Suprapubic skin (tissue), 4 donors: ENCODE data around the gene IL24. TPM values are rescaled to one million over a fixed set of nuclear protein-coding genes. Genes with fewer than 3 reads are reported as not detected.

Source experiments
- DNase-seq, 2 donors: peaks; one replicate each; pipeline ENCODE4 v3.0.0-alpha.2; 2019; ENCODE audit warnings: low spot score in 2 of 2
- H3K27ac ChIP-seq: fragments of 200-600 bp; sonication (generic); one replicate; pipeline ENCODE4 v1.5.1; 2019
- H3K27me3 ChIP-seq: fragments of 200-600 bp; sonication (generic); one replicate; pipeline ENCODE4 v1.5.1; 2019
- H3K36me3 ChIP-seq: fragments of 200-600 bp; sonication (generic); one replicate; pipeline ENCODE4 v1.5.1; 2019
- H3K4me1 ChIP-seq: fragments of 200-600 bp; sonication (generic); one replicate; pipeline ENCODE4 v1.5.1; 2019
- H3K4me3 ChIP-seq: fragments of 200-600 bp; sonication (generic); one replicate; pipeline ENCODE4 v1.5.1; 2019; ENCODE audit warnings: mild to moderate bottlenecking
- H3K9me3 ChIP-seq: fragments of 200-600 bp; sonication (generic); one replicate; pipeline ENCODE4 v1.5.1; 2019
- CTCF ChIP-seq, 2 donors: fragments of 200-600 bp in 1 of 2; fragments of 450-650 bp in 1 of 2; sonication (generic) in 1 of 2; IDR thresholded peaks; one replicate each; pipeline ENCODE4 v1.5.1; 2016 to 2019; ENCODE audit warnings: antibody characterized with exemption in 2 of 2, mild to moderate bottlenecking in 1 of 2, moderate library complexity in 1 of 2
- EP300 ChIP-seq: sonication (generic); formaldehyde crosslinking; IDR thresholded peaks from one replicate; pipeline ENCODE4 v1.6.1; 2017; ENCODE audit warnings: antibody characterized with exemption
- POLR2A ChIP-seq, 2 donors: fragments of 450-650 bp; IDR thresholded peaks; one replicate each; pipeline ENCODE4 v1.6.1; 2017; ENCODE audit warnings: antibody characterized with exemption in 2 of 2, mild to moderate bottlenecking in 2 of 2, moderate library complexity in 2 of 2
- POLR2AphosphoS5 ChIP-seq, 3 donors: sonication (generic); formaldehyde crosslinking; IDR thresholded peaks; one replicate each; pipeline ENCODE4 v1.6.1; 2017; ENCODE audit warnings: antibody characterized with exemption in 3 of 3
- WGBS: methylation state at CpG from one replicate; pipeline ENCODE4 v1.1.5; 2018; 5-methylcytosine and 5-hydroxymethylcytosine counted together
- total RNA-seq, 4 donors: library from RNA; depleted of rRNA; stranded (reverse); fragments of >200 nt; gene quantifications; one replicate each; pipeline ENCODE4 v1.1.0, GENCODE V29; 2016

IL24 gene
- total RNA-seq, 4 donors from 2014 or later, result not detected

DNA sequence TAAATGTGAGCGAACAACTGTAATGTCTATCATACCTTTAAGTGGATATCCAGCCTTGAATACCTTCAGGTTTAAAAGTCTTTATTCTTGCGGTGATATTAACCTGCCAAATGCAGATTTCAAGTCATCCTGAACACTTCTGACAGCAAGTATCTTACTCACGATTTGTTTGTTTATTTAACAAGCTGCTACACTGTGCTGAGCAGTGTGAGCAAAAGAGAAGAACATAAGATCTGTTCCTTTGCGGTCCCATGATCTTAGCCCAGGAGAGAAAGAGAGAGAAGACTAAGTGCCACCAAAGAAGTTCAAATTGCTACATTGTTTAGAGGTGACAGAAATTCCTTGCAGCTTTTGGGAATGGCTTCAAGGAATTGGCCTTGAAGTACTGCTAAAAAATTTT is 9.5 kb upstream of the IL24 start:
- no peak overlapping the region for H3K27ac ChIP-seq
- WGBS, result 79% methylated on average over 4 of the region's 4 CpGs
- no peaks in the 10 kb centered on the region for H3K36me3 ChIP-seq
- TF ChIP-seq POLR2A (IDR thresholded peaks at IDR 0.05), result no peak
- H3K27me3 ChIP-seq, result peaks cover 2% of the 10 kb centered on the region
- no peaks in the 10 kb centered on the region for H3K9me3 ChIP-seq
- no peak overlapping the region for H3K4me3 ChIP-seq
- peaks cover 11% of the 10 kb centered on the region for H3K4me1 ChIP-seq
- DNase-seq, result no peak

GRCh38 chr1:206890125-206891060 is 6.8 kb upstream of the IL24 start:
- H3K27ac ChIP-seq, result no peak overlapping the region

DNA sequence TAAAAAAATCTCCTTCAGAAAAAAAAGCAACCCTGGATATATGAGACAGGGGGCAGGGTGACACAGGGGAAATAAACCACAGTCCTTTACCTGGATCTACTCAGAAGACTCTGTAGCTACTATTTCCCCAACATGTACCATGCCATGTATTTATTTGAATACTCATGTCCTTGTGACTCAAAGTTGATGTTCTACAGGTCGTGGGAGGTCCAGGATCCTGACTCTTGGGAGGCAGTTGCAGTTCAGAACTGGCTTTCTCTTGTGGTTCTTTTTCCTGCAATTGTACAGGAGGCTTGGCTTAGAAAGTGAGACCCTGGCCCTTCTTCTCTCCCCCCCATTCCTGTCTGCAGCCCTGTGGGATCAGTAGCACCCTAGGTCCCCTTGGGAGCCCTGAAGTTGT is 5.8 kb upstream of the IL24 start:
- Histone ChIP-seq H3K36me3 (no peaks in the 10 kb centered on the region), H3K4me1 (peaks cover 21% of the 10 kb centered on the region), H3K27me3 (no peaks in the 10 kb centered on the region), H3K27ac (no peak overlapping the region), H3K9me3 (no peaks in the 10 kb centered on the region), H3K4me3 (no peak overlapping the region)
- WGBS, result 93% methylated on average over 1 of the region's 1 CpG
- no peak for DNase-seq
- TF ChIP-seq POLR2AphosphoS5 (IDR thresholded peaks at IDR 0.05) (no peak), POLR2A (IDR thresholded peaks at IDR 0.05) (no peak), EP300 (no peak), CTCF (IDR thresholded peaks at IDR 0.05) (no peak)

More at GRCh38 chr1:206890125-206891060, 6.8 kb upstream of the IL24 start:
- H3K36me3 ChIP-seq, result no peaks in the 10 kb centered on the region
- no peaks in the 10 kb centered on the region for H3K9me3 ChIP-seq
- WGBS, result 49% methylated on average over 15 of the region's 15 CpGs
- no peak for TF ChIP-seq POLR2A (IDR thresholded peaks at IDR 0.05)
- DNase-seq, result no peak
- H3K4me3 ChIP-seq, result no peak overlapping the region
- no peaks in the 10 kb centered on the region for H3K27me3 ChIP-seq
- peaks cover 11% of the 10 kb centered on the region for H3K4me1 ChIP-seq

- H3K4me1 ChIP-seq, result peaks cover 25% of the 10 kb centered on the region
- H3K27ac ChIP-seq, result no peak overlapping the region
- no peak for TF ChIP-seq EP300
- TF ChIP-seq POLR2A (IDR thresholded peaks at IDR 0.05), result no peak
- no peak for TF ChIP-seq POLR2AphosphoS5 (IDR thresholded peaks at IDR 0.05)
- TF ChIP-seq CTCF (IDR thresholded peaks at IDR 0.05), result no peak
Observed at GRCh38 chr1:206892351-206892984, 4.8 kb upstream of the IL24 start.

DNA sequence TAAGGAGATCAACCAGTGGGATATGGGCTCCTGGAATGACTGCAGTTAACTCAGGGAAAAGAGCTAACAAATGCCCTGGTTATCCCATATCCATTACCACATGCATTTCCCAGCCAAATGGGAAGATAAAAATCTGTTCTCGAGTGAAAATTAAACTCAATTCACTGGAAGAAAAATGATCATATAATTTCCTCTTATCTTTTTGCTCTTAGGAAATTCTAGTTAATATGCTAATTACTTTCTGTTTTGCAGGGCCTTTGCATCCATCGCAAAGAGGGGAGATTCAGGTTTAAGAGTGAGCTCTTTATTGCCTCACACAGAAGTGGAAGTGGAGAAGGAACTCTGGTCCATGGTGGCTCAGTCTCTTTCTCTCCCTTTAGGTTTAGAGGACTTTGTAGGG is 3.9 kb upstream of the IL24 start:
- Histone ChIP-seq H3K4me1 (peaks cover 25% of the 10 kb centered on the region), H3K27me3 (no peaks in the 10 kb centered on the region), H3K9me3 (no peaks in the 10 kb centered on the region), H3K36me3 (no peaks in the 10 kb centered on the region), H3K27ac (no peak overlapping the region), H3K4me3 (no peak overlapping the region)
- TF ChIP-seq POLR2A (IDR thresholded peaks at IDR 0.05), result no peak
- TF ChIP-seq EP300, result no peak
- TF ChIP-seq CTCF (IDR thresholded peaks at IDR 0.05), result no peak
- no peak for TF ChIP-seq POLR2AphosphoS5 (IDR thresholded peaks at IDR 0.05)
- WGBS, result 59% methylated on average over 2 of the region's 2 CpGs
- no peak for DNase-seq

More at GRCh38 chr1:206892351-206892984, 4.8 kb upstream of the IL24 start:
- no peak overlapping the region for H3K4me3 ChIP-seq
- no peaks in the 10 kb centered on the region for H3K36me3 ChIP-seq
- H3K27me3 ChIP-seq, result no peaks in the 10 kb centered on the region
- H3K9me3 ChIP-seq, result no peaks in the 10 kb centered on the region
- 74% methylated on average over 3 of the region's 3 CpGs for WGBS
- DNase-seq, result no peak

DNA sequence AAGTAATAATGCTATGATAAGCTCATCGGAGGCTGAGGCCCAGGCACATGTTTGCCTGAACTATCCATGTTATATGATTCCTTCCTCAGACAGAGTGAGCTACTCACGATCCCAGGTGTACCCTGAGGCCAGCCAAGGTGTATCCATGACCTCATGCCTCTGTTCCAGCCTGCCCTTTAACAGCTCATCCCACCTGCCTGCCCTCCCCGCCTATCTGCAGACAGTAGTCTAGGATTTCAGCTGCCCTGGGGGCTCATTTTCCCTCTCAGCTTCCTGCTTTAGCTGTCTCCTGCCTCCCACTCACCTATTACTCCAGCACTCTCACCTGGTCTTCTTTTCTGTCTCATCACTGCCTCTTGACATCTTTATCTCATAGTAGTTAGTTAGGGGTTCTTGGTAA is 1.9 kb upstream of the IL24 start:
- TF ChIP-seq POLR2A (IDR thresholded peaks at IDR 0.05) (no peak), CTCF (IDR thresholded peaks at IDR 0.05) (no peak), POLR2AphosphoS5 (IDR thresholded peaks at IDR 0.05) (no peak), EP300 (no peak)
- 50% methylated on average over 3 of the region's 3 CpGs for WGBS

More for the DNA sequence above, 1.9 kb upstream of the IL24 start:
- Histone ChIP-seq H3K9me3 (no peaks in the 10 kb centered on the region), H3K27me3 (peaks cover 4% of the 10 kb centered on the region), H3K4me3 (no peak overlapping the region), H3K4me1 (peaks cover 20% of the 10 kb centered on the region), H3K27ac (no peak overlapping the region), H3K36me3 (no peaks in the 10 kb centered on the region)
- DNase-seq, result no peak
